Parathyroid adenoma (tissue), 2 donors: Measurements from ENCODE around the gene LRP1-AS.

Experiments
- H2AFZ ChIP-seq: fragments of 300-600 bp; sonication (generic); one replicate; pipeline ENCODE4 v1.7.0; 2017; ENCODE audit warnings: antibody characterized with exemption, mild to moderate bottlenecking
- H3K27ac ChIP-seq: fragments of 300-600 bp; sonication (generic); one replicate; pipeline ENCODE4 v1.7.0; 2017
- H3K27me3 ChIP-seq: fragments of 300-600 bp; sonication (generic); one replicate; pipeline ENCODE4 v1.7.0; 2017; ENCODE audit warnings: low read length; ENCODE audit not compliant: control insufficient read depth, insufficient read depth
- H3K36me3 ChIP-seq: fragments of 300-600 bp; sonication (generic); one replicate; pipeline ENCODE4 v1.7.0; 2017; ENCODE audit warnings: low read length; ENCODE audit not compliant: control insufficient read depth, insufficient read depth
- H3K4me1 ChIP-seq: fragments of 300-600 bp; sonication (generic); one replicate; pipeline ENCODE4 v1.7.0; 2017; ENCODE audit warnings: control low read depth
- H3K4me2 ChIP-seq: fragments of 300-600 bp; sonication (generic); one replicate; pipeline ENCODE4 v1.7.0; 2017; ENCODE audit warnings: low read length
- H3K4me3 ChIP-seq: fragments of 300-600 bp; sonication (generic); one replicate; pipeline ENCODE4 v1.7.0; 2017; ENCODE audit warnings: low read depth, low read length
- H3K79me2 ChIP-seq: fragments of 300-600 bp; sonication (generic); one replicate; pipeline ENCODE4 v1.7.0; 2017; ENCODE audit warnings: control low read depth
- H3K9ac ChIP-seq: fragments of 300-600 bp; sonication (generic); one replicate; pipeline ENCODE4 v1.7.0; 2017; ENCODE audit warnings: mild to moderate bottlenecking
- H3K9me3 ChIP-seq: fragments of 300-600 bp; sonication (generic); one replicate; pipeline ENCODE4 v1.7.0; 2017; ENCODE audit warnings: low read length; ENCODE audit not compliant: control insufficient read depth
- TF ChIP-seq, protein P1 (sequence below): fragments of 300-600 bp; sonication (generic); IDR thresholded peaks from one replicate; pipeline ENCODE4 v1.7.0; 2017; ENCODE audit warnings: antibody characterized with exemption, mild to moderate bottlenecking
- donor health status: primary hyperparathyroidism.

LRP1-AS gene

DNA sequence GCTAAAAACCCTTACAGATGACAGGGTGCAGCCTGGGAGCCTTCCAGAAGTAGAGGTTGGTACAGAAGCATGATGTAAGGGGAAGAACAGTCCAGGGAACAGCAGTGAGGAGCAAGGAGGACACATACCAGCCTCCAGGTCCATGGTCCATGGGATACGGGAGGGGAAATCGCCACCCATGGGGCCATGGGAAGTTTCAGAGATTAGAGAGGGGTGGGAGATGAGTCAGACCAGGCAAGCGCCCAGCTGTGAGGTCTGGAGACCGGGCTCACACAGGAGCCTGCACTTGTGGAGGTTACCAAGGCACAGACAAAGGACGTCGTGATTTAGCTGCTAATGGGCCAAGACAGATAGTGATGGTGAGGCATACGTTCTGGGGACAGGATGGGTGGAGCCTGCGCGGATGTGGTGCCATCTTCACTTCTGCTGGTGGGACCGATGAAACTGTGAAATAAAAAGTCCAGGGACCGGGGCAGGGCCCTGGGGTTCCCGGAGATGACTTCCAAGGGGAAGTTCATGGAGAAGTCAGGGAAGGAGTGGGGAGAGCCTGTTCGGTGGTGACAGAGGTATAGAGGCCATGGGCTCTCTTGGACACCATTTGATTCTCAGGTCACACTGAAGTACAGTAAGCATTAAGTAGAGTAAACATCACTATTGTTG, 17.7 kb upstream of the LRP1-AS start:
- H3K27me3 ChIP-seq: no peaks in the 10 kb centered on the region
- no peaks in the 10 kb centered on the region for H3K9me3 ChIP-seq
- no peak overlapping the region for H3K9ac ChIP-seq
- no peak overlapping the region for H3K4me2 ChIP-seq
- TF ChIP-seq, protein P1, sequence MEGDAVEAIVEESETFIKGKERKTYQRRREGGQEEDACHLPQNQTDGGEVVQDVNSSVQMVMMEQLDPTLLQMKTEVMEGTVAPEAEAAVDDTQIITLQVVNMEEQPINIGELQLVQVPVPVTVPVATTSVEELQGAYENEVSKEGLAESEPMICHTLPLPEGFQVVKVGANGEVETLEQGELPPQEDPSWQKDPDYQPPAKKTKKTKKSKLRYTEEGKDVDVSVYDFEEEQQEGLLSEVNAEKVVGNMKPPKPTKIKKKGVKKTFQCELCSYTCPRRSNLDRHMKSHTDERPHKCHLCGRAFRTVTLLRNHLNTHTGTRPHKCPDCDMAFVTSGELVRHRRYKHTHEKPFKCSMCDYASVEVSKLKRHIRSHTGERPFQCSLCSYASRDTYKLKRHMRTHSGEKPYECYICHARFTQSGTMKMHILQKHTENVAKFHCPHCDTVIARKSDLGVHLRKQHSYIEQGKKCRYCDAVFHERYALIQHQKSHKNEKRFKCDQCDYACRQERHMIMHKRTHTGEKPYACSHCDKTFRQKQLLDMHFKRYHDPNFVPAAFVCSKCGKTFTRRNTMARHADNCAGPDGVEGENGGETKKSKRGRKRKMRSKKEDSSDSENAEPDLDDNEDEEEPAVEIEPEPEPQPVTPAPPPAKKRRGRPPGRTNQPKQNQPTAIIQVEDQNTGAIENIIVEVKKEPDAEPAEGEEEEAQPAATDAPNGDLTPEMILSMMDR: no peak
- no peaks in the 10 kb centered on the region for H3K79me2 ChIP-seq
- no peak overlapping the region for H2AFZ ChIP-seq
- no peak overlapping the region for H3K4me3 ChIP-seq
- no peaks in the 10 kb centered on the region for H3K36me3 ChIP-seq
- no peaks in the 10 kb centered on the region for H3K4me1 ChIP-seq
- no peak overlapping the region for H3K27ac ChIP-seq

DNA sequence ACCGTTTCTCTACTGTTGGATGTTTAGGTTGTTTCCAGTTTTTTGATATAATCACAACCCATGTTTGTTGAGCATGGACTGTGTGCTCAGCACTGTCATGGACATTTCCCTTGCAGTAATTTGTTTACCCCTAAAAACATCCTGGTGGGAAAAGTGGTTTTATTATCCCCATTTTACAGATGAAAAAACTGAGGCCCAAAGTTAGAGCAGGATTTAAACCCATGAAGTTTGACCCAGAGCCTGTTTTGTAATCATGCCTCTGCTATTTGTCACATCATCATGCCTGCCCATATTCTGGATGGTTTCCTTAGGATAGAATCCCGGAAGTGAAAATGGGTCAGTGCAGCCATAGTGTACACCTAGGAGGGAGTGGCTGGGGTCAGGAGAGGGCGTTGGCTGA, 17.0 kb upstream of the LRP1-AS start:
- H3K9ac ChIP-seq: no peak overlapping the region
- no peak overlapping the region for H3K27ac ChIP-seq
- TF ChIP-seq, protein P1: no peak
- H3K4me3 ChIP-seq: no peak overlapping the region
- no peaks in the 10 kb centered on the region for H3K9me3 ChIP-seq
- no peak overlapping the region for H2AFZ ChIP-seq
- H3K4me1 ChIP-seq: no peaks in the 10 kb centered on the region
- no peaks in the 10 kb centered on the region for H3K36me3 ChIP-seq
- H3K27me3 ChIP-seq: no peaks in the 10 kb centered on the region
- H3K79me2 ChIP-seq: no peaks in the 10 kb centered on the region
- no peak overlapping the region for H3K4me2 ChIP-seq

GRCh38 chr12:57162553-57163125, 15.2 kb upstream of the LRP1-AS start:
- TF ChIP-seq, protein P1: no peak
- Histone ChIP-seq H3K9me3 (no peaks in the 10 kb centered on the region), H3K4me2 (no peak overlapping the region), H3K9ac (no peak overlapping the region), H3K27me3 (no peaks in the 10 kb centered on the region), H3K4me1 (no peaks in the 10 kb centered on the region), H2AFZ (no peak overlapping the region), H3K79me2 (no peaks in the 10 kb centered on the region), H3K4me3 (no peak overlapping the region), H3K36me3 (no peaks in the 10 kb centered on the region), H3K27ac (no peak overlapping the region)

- Histone ChIP-seq H3K27me3 (no peaks in the 10 kb centered on the region), H3K79me2 (no peaks in the 10 kb centered on the region), H3K4me2 (no peak overlapping the region), H3K4me3 (no peak overlapping the region), H3K9me3 (no peaks in the 10 kb centered on the region), H2AFZ (no peak overlapping the region), H3K36me3 (no peaks in the 10 kb centered on the region), H3K9ac (no peak overlapping the region), H3K4me1 (no peaks in the 10 kb centered on the region), H3K27ac (no peak overlapping the region)
- TF ChIP-seq, protein P1: no peak
Observed at GRCh38 chr12:57161491-57161890, 14.1 kb upstream of the LRP1-AS start.

DNA sequence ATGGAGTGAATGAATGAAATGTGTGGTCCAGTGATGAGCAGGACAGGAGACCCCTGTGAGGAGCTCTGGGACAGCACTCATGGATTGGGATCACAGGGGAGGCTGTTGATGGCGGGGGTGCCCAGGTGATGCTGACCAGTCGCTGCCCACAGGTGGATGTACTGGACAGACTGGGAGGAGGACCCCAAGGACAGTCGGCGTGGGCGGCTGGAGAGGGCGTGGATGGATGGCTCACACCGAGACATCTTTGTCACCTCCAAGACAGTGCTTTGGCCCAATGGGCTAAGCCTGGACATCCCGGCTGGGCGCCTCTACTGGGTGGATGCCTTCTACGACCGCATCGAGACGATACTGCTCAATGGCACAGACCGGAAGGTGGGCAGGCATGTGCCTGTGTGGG, 13.3 kb upstream of the LRP1-AS start:
- H3K36me3 ChIP-seq: no peaks in the 10 kb centered on the region
- no peak overlapping the region for H2AFZ ChIP-seq
- no peaks in the 10 kb centered on the region for H3K4me1 ChIP-seq
- no peak overlapping the region for H3K4me3 ChIP-seq
- H3K27ac ChIP-seq: no peak overlapping the region
- H3K9me3 ChIP-seq: no peaks in the 10 kb centered on the region
- H3K4me2 ChIP-seq: no peak overlapping the region
- H3K27me3 ChIP-seq: no peaks in the 10 kb centered on the region
- no peak overlapping the region for H3K9ac ChIP-seq
- TF ChIP-seq, protein P1: no peak
- H3K79me2 ChIP-seq: no peaks in the 10 kb centered on the region
